Caki2 (cell line): ENCODE results near the gene POLR3A. TPM values are rescaled to one million over a fixed set of nuclear protein-coding genes. Genes with fewer than 3 reads are reported as not detected.
"Not testable (repeated sequence)": the region's sequence is repeated elsewhere in the genome, so short reads cannot be mapped to it uniquely, and the experiment has no call there.

Experiments used
- DNase-seq: peaks from one replicate; pipeline ENCODE4 v3.0.0-alpha.2; 2015; ENCODE audit warnings: low read depth
- in situ Hi-C: cut with HindIII; loops from 2 replicates; pipeline ENCODE4 v1.10.0; 2016; ENCODE audit warnings: low sequenced_read_pairs, low pct_unique_long_range_greater_than_20kb, mixed read lengths
- total RNA-seq: library from RNA; depleted of rRNA; stranded (reverse); fragments of >200 nt; shearing (Covaris generic); gene quantifications from 2 replicates; pipeline ENCODE4 v1.2.3, GENCODE V29; 2014; ENCODE audit warnings: low replicate concordance

The POLR3A gene
- total RNA-seq, 1 experiment from 2014 or later, result 11.1 TPM

GRCh38 chr10:78000206-78000605 lies 29.1 kb downstream of the POLR3A start:
- in situ Hi-C loops, result no loop called here
- DNase-seq, result no peak

GRCh38 chr10:77998780-77999179 lies 30.5 kb downstream of the POLR3A start:
- DNase-seq, in situ Hi-C loops: not testable (repeated sequence)

- in situ Hi-C loops, result no loop called here
These were observed 35.7 kb downstream of the POLR3A start for GRCh38 chr10:77993620-77994019.

GRCh38 chr10:77989081-77989724 lies 40.1 kb downstream of the POLR3A start:
- DNase-seq, result no peak
- in situ Hi-C loops, result no loop called here

More at GRCh38 chr10:77993620-77994019, 35.7 kb downstream of the POLR3A start:
- no peak for DNase-seq

GRCh38 chr10:77987671-77988255 lies 41.6 kb downstream of the POLR3A start:
- in situ Hi-C loops, result no loop called here
- DNase-seq, result no peak

GRCh38 chr10:77984986-77985385 lies 44.3 kb downstream of the POLR3A start:
- in situ Hi-C loops, result no loop called here
- DNase-seq, result no peak

GRCh38 chr10:77983384-77984341 lies 45.7 kb downstream of the POLR3A start:
- in situ Hi-C loops, result no loop called here
- no peak for DNase-seq

- DNase-seq, result no peak
- in situ Hi-C loops, result no loop called here
These were observed 48.0 kb downstream of the POLR3A start for GRCh38 chr10:77981281-77981680.

GRCh38 chr10:77979221-77979620 lies 50.1 kb downstream of the POLR3A start:
- in situ Hi-C loops, result no loop called here
- no peak for DNase-seq

GRCh38 chr10:77978360-77978759 lies 51.0 kb downstream of the POLR3A start:
- in situ Hi-C loops, result no loop called here
- DNase-seq, result no peak

- in situ Hi-C loops, result no loop called here
- DNase-seq, result no peak
These were observed 51.4 kb downstream of the POLR3A start for GRCh38 chr10:77977934-77978333.

GRCh38 chr10:77977016-77977415 lies 52.3 kb downstream of the POLR3A start:
- in situ Hi-C loops, result no loop called here

GRCh38 chr10:77975086-77975666 lies 54.1 kb downstream of the POLR3A start:
- DNase-seq, result no peak
- in situ Hi-C loops, result no loop called here

More at GRCh38 chr10:77977016-77977415, 52.3 kb downstream of the POLR3A start:
- DNase-seq, result no peak

GRCh38 chr10:77974396-77975074 lies 54.8 kb downstream of the POLR3A start:
- peak; percentile 9 for DNase-seq
- in situ Hi-C loops, result no loop called here

GRCh38 chr10:77973276-77973675 lies 56.0 kb downstream of the POLR3A start:
- in situ Hi-C loops, result no loop called here
- DNase-seq, result no peak

GRCh38 chr10:77972148-77972547 lies 57.2 kb downstream of the POLR3A start:
- in situ Hi-C loops, result no loop called here
- DNase-seq, result no peak

GRCh38 chr10:77971804-77972144 lies 57.5 kb downstream of the POLR3A start:
- in situ Hi-C loops, result no loop called here
- no peak for DNase-seq
